ENCODE results near the gene CD27.
"Not testable (repeated sequence)": the region's sequence is repeated elsewhere in the genome, so short reads cannot be mapped to it uniquely, and the experiment has no call there.

The CD27 gene

DNA sequence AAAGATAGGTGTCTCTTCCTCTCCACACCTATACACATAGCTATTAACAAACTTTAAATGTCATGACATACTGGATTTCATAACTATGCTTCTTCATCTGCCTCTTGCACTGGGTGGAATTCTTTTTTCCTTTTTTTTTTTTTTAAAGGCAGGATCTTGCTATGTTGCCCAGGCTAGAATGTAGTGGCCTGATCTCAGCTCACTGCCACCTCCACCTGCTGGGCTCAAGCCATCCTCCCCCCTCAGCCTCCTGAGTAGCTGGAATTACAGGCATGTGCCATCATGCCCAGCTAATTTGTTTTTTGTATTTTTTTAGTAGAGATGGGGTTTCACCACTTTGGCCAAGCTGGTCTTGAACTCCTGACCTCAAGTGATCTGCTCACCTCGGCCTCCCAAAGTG, 43.5 kb downstream of the CD27 start:
- no peak for DNase-seq (ENCODE audit: low spot score)

DNA sequence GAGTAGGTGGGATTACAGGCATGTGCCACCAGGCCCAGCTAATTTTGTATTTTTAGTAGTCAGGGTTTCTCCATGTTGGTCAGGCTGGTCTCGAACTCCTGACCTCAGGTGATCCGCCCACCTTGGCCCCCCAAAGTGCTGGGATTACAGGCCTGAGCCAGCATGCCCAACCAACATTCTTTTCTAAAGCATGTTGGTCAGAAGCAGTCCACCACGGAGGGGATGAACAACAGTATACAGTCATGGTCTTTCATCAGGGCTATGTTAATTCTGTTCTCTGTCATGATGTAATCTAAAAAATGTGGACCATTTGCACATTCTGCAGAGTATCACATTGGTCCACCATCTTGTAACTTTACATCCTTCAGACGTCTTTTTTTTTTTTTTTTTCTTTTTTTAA, 44.7 kb downstream of the CD27 start:
- DNase-seq (ENCODE audit: low spot score): no peak

DNA sequence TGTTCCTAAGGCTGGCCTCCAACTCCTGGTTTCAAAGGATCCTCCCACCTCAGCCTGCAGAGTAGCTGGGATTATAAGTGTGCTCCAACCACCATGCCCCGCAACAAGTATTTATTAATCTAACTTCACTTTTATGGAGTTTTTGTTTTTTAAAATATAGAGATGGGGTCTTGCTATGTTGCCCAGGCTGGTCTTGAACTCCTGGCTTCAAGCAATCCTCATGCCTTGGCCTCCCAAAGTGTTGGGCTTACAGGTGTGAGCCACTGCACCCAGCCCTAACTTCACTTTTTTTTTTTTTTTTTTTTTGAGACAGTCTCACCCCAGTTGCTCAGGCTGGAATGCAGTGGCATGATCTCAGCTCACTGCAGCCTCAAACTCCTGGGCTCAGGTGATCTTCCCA, 45.9 kb downstream of the CD27 start:
- not testable (repeated sequence) for DNase-seq (ENCODE audit: low spot score)

DNA sequence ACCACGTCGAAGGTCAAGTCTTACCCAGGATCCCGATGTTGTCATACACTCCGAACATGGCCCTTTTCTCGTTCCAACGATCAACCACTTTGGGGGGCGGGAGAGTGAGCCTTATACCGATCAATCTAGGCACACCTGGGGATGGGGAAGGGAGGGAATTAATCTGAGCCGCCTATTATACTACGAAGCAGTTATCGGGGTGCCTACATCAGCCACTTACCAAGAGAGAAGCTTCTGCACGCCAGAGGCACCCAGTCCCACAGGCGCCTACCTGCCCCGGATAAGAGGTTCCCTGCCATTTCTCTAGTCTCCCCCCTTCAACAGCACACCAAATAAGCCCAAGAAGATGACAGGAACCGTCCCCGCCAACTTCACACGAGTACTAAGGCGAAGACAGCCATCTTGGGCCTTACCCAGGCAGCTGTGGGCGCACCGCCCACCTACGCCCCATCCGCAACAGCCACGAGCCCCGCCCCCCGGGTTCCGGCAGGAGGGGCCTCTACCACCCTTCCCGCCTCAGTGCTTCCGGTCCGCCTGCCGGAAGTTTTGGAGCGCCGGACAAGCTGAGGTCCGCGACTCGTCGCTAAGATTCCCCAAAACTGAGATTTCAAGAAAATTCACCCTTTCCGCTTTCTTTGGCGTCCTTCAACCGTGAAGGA, 48.2 kb downstream of the CD27 start, which contains the start of gene MRPL51:
MRPL51 (minus strand) TSS at position 425 of the 659 bp plus-strand sequence; CDS start at position 299, 126 bp downstream.
- DNase-seq (ENCODE audit: low spot score): peak; percentile 98

DNA sequence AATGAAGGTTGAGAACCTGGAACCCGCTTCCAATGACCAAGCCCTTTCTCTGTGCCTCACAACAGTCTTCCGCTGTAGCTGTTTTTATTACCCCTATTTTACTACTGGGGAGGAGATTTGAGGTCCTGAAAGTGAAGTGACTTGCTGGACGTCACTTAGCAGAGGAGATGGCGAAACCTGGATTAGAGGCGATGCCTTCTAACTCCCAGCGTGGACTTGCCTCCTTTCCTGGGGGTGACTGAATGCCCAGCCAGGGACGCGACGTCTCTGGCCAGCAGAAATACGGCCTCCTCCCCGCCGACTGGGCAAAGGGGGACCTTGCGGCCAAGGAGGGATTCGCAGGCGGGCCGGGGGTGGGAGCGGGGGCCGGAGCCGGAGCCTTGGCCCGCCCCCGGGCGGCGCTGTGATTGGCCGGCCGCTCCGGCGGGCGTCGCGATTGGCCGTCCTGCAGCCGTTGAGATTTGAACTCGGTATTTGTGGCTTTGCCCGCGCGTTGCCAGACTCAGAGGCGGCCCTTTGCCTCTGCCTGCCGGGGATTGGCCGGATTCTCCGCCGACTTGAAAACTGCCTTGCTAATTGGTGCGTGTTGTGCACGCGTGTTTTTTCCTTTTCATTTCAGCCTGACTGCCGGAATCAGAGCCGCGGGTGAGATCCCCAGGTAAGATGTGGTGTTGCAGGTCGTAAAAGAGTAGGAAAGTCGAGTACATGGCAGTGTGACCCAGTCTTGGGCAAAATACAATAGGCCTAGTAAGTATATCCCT, 48.9 kb downstream of the CD27 start, which contains the start of gene NCAPD2:
NCAPD2 (plus strand) TSS at position 606 of the 761 bp plus-strand sequence. CDS start 997 bp downstream, outside the sequence.
- DNase-seq (ENCODE audit: low spot score): peak; percentile 99

DNA sequence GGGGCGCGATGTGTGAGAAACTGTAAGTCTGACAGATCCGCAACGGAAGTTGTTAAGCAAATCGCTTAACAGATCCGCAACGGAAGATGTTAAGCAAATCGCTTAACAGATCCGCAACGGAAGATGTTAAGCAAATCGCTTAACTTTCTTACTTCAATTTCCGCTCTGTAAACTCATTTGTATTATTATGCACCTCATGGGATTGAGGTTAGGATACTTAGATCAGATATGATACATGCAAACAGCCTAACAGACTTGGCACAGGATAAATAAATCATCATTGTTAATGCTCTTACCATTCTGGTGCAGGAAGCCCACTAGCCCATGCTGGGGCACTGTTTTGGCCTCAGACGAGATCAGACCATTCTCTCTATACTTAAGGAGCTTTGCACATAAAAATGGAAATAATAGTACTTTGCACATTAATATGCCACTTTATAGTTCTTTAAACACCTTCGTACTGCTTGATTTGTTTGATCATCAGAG, 49.5 kb downstream of the CD27 start:
- no peak for DNase-seq (ENCODE audit: low spot score)

DNA sequence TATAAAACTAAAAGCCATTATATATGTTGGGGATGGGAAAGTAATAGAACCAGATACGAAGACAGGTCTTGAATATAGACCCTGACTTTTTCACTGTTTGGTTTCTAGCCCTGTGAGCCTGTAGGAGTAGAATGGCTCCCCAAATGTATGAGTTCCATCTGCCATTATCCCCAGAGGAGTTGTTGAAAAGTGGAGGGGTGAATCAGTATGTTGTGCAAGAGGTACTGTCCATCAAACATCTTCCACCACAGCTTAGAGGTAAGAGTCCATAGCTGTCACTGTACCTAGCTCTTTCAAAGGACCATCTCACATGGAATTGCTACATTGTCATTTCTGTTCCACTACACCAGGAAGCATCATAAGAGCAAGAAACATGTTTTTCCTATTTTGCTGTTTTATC, 50.2 kb downstream of the CD27 start:
- DNase-seq (ENCODE audit: low spot score): no peak

DNA sequence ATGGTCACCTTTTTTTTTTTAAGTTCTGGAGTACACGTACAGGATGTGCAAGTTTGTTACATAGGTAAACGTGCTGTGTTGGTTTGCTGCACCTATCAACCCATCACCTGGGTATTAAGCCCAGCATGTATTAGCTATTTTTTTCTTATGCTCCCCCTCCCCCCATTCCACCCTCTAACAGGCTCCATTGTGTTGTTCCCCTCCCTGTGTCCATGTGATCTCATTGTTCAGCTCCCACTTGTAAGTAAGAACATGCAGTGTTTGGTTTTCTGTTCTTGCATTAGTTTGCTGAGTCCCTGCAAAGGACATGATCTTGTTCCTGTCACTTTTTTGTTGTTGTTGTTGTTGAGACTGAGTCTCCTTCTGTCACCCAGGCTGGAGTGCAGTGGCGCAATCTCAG, 52.5 kb downstream of the CD27 start:
- not testable (repeated sequence) for DNase-seq (ENCODE audit: low spot score)

DNA sequence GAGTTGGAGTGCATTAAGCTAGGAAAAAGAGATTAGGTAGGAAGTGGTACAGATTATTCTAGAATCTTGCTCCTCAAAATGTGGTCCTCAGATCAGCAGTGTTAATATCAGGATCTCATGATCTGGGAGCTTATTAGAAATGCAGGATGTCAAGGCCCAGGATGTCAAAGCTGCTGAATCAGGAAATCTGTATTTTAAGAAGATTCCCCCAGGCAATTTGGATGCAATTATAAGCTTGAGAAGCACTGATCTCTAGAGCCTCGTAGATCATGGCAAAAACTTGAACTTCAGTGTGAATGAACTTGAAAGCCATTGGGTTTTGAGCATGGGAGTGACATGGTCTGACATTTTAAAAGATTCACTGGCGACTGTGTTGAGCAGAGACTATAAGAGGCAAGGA, 55.7 kb downstream of the CD27 start:
- DNase-seq (ENCODE audit: low spot score): no peak

All from LoVo (cell line).